Dedifferentiated amniotic fluid mesenchymal stem cell (primary cell): Measurements from ENCODE around the gene DUS3L.
"Not testable (repeated sequence)": the region's sequence is repeated elsewhere in the genome, so short reads cannot be mapped to it uniquely, and the experiment has no call there.

Experiments used
- DNase-seq: peaks from one replicate; pipeline ENCODE4 v3.0.0-alpha.2; 2016; ENCODE audit errors: extremely low spot score

The DUS3L gene

DNA sequence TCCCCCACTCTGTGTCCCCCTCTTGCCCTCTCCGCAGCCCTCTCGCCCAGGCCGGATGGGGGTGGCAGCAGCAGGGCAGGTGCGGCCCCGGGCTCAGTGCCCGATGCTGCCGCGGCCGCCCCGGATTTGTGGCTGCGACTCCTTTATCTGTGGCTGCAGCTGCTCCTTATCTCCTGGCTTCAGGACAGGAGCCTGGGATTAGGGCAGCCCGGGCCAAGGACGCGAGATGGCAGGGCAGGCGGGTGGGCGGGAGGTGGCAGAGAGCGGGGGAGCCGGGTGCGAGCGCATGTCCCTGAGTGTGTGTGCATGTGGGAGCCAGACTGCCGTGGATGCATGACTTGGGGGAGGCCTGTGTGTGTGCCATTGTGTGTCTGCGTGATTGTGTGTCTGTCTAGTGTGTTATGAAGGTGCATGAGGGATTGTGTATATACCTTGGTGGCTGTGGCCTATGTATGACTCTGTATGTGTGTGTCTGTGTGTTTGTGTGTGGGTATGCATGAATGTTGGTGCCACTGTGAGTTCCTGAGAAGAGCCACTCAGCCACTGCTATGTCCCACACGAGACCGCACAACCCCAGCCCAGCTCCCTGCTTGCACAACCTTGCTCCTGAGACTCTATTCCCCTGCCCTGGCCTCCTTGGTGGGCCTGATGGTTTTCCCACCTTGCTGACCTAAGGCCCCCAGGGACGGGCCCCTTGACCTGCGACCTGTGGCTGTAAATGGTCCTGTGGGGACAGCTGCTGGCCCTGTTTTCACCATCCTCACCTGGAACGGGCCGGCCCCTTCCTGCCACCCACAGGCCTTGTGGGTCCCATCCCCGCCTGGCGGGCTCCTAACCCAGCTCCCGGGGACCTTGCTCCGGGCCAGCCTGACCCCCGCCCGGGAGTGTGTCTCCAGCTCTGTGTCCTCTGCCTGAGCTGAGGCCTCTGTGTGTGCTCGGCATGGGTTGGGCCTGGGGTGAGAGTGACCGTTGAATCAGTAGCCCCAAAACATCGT lies 8.6 kb upstream of the DUS3L start:
- DNase-seq = no peak

DNA sequence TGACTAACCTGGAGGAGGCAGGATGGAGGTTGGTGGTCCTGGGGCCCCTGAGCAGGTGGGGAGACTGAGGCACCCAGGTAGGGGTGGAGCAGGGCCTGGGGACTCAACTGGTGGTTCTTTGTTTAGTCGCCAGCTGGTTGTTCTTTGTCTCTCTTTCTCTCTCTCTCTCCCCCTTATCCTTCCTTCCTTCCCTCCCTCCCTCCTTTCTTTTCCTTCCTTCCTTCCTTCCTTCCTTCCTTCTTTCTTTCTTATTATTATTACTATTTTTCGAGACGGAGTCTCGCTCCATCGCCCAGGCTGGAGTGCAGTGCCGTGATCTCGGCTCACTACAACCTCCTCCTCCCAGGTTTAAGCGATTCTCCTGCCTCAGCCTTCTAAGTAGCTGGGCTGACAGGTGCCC lies 7.3 kb upstream of the DUS3L start:
- no peak for DNase-seq

DNA sequence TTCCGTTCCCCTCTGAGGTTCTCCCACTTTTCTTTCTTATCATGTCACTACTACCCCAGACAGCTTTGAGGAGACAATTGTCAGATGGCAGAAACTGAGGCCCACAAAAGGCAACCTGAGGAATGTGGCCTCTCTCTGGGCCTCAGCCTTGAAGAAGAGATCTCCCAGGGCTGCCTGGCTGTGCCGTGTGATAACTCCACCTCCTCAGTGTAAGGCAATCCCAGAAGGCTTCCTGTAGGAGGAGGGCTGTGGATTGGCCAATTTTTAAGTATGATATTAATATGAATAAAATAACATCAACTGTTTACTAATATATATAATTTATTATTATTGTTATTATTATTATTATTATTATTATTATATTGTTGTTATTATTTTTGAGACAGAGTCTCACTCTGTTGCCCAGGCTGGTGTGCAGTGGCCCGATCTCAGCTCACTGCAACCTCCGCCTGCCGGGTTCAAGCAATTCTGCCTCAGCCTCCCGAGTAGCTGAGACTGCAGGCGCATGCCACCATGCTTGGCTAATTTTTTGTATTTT lies 4.5 kb upstream of the DUS3L start:
- no peak for DNase-seq

DNA sequence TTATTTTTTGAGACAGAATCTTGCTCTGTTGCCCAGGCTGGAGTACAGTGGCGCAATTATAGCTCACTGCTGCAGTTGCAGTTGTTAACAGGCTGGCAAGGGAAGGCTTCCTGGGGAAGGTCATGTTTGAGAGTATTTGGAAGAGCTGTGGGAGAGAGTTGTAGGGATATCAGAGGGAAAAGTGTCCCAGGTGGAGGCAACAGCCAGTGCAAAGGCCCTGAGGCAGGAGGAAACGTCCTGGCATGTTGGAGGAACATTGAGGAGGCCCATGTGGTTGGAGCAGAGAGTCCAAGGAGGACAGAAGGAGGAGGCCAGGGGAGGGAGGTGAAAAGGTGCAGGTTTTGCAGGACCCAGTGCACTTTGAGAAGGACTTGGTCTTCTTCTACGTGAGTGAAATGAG lies 2.2 kb upstream of the DUS3L start:
- DNase-seq = no peak

DNA sequence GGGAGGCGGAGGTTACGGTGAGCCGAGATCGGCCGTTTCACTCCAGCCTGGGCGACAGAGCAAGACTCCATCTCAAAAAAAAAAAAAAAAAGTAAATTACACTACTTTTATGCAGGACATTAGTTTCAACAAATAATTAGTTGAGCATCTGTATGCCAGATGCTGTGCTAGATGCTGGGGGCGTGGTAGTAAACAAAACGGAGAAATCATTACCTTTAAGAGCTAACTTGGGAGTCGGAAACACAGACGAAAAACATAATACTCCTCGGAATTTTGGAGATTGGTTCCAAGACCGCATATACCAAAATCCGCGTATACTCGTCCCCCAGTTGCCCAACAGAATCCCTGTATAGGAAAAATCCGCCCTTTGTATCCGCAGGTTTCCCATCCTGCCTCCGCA lies 1.3 kb upstream of the DUS3L start:
- no peak for DNase-seq

DNA sequence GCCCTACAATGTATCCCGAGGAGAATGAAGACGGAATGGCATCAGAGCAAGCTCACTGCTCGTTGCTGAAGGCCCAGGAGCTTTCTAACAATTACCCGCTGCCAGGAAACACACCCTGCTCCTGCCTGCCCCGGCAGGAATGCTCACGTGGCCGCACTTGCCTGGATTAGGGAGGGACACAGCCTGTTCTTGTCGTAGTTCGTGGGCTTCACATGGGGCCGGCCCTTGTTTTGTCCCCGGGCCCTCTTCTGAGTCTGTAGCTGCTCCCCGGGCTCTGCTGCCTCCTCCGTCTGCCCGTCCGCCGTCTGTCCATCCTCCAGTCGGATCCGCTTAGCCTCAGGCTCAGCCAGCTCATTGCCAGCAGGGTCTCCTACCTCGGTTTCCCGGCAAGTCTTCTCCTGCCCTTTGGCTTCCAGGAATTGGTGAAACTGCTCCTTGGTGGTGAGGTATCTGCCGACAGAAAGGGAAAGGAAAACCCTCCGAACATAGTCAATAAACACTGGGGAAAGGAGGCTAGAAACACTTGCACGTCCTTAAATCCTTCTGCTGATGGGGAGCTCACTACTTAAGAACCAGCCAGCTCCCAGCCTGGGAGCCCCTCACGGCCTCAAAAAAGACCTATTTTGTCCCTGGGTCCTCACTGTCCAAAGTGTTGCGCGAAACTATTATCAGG lies 941 bp downstream of the DUS3L start:
- DNase-seq = no peak

DNA sequence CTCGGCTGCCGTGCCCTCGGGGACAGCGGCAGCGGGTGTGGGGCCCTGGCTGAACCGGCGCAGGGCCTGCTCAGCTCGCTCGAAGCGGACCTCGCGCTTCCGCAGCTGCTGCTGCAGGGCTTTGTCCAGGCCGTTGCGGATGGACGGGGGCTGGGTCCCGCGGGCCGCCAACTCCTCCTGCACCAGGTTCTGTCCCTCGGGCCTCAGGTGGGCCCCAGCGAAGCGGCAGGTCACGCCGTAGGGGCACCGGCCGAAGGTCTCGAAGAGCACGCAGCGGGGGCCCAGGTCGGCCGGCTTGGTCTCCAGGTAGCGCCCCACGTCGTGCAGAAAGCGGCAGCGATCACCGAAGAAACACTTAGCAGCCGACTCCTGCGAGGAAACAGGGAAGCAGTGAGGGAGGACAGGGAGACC lies 1.6 kb downstream of the DUS3L start:
- DNase-seq = no peak

DNA sequence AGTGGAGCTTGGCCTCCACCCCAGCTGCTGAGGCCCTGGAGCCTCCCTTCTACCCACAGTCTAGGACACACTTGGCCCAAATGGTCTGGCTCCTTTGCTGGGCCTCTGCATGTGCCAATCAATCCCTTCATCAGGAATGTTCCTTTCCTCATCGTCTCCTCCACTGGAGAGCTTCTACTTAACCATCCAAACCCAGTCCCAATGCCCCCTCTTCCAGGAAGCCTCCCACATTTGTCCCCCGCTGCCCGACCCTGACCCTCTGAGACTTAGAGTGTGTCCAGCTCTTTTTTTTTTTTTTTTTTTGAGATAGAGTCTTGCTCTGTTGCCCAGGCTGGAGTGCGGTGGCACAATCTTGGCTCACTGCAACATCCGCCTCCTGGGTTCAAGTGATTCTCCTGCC lies 2.5 kb downstream of the DUS3L start:
- no peak for DNase-seq

DNA sequence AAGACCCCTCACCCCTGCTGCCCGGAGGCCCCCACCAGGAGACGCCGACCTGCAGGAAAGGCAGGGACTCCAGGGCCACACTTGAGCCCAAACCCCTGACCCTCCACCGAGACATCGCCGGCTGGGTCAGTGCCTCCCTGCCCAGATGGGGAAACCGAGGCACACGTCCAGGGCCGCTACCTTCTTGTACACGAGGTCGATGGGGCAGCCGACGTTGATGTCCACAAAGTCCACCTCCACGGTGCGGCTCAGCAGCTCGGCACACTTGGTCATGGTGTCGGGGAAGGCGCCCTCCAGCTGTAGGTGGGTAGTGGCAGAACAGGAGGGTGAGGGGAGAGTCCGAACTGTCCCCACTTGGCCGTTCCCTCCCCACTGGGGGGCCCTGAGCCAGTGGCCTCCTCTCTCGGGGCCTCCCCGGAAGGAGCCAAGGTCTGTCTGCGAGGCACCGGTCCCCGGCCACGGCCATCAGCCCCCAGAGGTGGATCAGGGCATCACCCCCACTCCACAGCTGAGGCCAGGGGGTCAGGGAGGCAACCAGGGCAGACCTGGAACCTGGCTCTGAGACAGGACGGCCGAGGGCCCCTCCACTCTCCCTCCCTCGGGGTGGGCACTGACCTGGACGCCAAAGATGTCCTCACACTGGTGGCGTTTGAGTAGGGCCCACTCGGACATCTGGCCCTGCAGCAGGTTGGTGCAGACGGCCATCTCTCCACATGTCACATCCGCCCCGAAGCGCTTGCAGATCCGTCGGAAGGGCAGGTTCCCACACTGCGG lies 3.4 kb downstream of the DUS3L start:
- no peak for DNase-seq

DNA sequence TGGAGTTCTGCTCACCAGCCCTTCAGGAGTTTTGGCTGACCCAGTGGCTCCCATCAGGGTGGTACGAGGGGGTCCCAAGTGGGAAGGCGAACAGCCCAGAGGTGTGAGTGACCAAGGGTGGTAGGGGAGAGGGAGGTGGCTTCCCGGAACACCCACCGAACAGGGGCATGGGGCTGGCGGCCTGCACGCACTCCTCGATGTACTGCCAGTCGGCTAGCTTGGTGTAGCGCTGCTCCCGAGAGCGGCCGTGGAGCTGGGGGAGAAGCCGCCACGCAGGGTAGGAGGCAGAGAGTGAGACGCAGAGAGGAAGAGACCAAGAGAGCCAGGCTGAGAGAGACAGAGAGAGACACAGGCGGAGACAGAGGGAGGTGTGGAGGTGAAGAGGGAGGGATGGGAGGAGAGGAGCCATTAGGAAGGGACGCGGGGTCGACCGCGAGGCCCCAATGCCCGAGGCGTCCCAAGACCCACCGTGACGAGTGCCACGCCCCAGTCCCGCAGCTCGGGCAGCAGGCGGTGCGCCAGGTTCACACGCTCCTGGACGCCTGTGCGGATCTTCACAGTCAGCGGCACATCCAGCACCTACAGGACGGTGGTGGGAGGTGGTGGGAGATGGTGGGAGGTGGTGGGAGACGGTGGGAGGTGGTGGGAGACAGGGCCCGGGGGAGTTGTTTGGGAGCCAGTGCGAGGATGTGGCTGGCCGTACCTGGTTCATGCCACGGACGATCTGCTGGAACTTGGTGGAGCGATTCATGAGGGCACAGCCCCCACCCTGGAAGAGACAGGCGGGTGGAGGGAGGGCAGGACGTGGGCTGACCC lies 4.2 kb downstream of the DUS3L start:
- DNase-seq = no peak

DNA sequence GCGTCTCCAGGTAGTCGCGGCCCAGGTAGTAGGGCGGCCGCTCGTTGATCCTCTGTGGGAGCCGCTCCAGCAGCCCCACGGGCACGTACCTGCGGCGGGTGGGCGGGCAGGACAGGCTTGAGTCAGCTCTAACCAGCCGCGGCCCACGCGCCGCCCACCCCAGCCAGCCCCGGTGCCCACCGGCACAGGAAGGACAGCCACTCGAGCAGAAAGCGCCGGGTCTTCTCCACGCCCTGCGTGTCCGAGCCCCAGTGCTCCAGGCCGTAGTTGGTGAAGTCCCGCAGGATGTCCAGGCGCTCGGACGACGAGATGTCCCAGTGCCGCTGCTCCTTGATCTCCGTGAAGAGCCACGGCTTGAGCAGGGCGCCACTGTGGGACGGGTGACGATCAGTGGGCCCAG lies 5.5 kb downstream of the DUS3L start:
- no peak for DNase-seq

DNA sequence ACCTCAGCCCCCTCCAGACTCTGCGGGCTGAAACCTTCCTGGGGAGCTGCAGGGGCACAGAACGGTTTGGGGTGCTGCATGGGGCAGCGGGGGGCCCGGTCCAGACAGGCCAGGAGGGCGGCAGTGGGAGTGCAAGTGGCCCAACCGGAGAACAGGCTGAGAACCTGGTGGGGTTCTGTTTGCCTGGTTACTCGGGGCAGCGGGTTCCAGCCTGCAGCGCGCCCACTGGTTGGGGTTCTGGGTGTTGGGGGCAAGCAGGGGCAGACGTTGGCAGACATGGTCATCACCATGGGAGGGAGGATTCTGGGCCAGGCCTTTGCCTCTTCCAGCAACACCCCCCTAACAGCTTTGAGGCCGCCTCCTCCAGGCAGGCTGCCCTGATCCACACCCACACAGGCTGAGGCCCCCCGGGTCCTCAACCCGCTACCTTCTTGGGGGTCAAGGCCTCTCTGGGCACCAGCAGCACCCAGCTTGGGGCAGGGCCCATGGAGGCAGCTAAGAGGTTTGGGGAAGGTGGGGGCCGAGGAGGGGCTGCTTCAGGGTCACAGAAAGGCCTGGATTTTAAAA lies 6.3 kb downstream of the DUS3L start, which contains the start of gene PRR22:
TSS of gene PRR22 (minus strand) at position 166 of the 567 bp plus-strand sequence. CDS start at position 80, 86 bp downstream.
- DNase-seq = no peak

DNA sequence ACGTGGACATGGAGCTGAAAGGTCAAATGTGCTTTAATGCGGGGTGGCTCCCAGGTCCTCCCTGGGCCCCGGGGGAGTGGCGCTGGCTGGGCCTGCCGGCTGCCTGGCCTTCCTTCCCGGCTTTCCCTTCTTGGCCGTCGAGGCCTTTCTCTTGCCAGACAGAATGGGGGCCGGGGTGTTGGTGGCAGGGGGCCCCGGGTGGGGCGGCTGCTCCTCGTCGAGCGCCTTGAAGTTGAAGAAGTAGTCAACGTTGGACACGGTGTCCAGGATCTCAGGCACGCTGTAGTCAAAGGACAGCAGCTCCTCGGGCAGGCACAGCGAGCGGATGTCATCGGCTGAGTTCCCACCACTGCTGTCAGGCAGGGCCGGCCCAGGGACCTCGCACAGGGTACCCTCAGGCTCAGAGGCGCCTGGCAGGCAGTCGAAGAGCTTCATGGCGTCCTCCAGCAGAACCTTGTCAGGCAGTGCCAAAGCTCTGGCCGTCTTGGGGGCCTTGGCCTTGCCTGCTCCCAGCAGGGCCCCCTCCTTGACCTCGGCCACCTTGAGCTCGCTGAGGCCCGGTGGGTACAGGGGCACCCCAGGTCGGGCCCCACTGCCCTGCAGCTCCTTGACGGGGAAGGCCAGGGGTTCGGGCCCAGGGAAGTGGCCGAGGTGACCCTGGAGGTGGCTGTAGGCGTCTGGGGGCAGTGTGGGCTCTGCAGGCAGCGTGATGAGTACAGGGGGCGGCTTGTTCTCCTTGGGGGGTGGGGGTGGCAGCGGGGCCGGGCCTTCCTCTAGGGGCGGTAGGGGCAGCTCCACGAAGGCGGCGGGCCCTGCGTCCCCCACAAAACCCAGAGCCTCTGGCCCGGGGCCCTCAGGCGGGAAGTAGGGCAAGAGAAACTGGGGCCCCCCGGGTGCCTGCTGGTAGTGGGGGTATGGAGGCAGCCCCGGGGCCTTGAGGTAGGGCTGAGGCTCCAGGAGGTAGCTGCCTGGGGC lies 7.7 kb downstream of the DUS3L start:
- no peak for DNase-seq

DNA sequence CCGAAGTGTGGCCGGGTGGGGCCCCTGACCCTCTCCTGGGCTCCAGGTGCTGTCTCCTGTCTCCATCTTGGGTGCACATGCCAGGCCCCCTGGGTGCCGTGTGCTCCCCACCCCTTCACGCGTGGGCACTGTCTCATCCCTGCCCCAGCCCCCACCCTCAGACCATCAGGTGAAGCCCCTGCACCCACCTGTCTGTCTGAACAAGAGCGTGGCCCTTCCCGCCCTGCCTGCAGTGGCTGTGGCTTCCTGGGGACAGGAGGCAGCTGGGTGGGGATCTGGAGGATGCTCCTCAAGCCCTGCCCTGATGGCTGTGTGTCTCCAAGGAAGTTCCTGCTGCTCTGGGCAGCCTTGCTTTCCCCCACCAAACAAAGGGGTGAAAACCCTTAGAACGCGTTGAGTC lies 8.6 kb downstream of the DUS3L start:
- DNase-seq = no peak

DNA sequence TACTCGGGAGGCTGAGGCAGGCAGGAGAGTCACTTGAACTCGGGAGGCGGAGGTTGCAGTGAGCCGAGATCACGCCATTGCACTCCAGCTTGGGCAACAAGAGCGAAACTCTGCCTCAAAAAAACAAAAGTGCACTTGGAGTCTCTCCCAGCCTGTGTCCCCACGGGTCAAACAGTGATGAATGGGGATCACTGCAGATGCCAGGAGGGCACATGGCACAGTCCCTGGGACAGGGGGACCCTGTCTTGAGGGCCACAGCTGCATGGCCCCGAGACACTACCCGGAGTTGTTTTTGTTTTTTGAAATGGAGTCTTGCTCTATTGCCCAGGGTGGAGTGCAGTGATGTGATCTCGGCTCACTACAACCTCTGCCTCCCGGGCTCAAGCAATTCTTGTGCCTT lies 10.0 kb downstream of the DUS3L start:
- not testable (repeated sequence) for DNase-seq

DNA sequence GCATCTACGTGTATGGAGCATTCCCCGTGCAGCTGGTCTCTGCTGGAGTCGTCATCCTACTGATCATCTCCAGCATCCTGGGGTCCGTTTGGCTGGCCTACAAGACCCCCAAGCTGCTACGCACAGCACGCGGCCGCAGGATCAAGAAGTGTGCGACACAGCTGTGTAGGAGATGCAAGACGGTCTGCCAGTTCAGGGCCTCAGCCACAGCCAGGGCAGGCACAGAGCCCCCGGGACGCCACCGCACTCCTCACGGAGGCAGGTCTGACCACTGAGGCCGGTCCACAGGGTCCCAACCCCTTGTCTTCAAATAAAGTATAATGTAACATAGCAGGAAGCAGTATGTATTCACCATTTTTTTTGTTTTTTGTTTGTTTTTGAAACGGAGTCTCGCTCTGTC lies 12.6 kb downstream of the DUS3L start:
- DNase-seq = peak; percentile 5

DNA sequence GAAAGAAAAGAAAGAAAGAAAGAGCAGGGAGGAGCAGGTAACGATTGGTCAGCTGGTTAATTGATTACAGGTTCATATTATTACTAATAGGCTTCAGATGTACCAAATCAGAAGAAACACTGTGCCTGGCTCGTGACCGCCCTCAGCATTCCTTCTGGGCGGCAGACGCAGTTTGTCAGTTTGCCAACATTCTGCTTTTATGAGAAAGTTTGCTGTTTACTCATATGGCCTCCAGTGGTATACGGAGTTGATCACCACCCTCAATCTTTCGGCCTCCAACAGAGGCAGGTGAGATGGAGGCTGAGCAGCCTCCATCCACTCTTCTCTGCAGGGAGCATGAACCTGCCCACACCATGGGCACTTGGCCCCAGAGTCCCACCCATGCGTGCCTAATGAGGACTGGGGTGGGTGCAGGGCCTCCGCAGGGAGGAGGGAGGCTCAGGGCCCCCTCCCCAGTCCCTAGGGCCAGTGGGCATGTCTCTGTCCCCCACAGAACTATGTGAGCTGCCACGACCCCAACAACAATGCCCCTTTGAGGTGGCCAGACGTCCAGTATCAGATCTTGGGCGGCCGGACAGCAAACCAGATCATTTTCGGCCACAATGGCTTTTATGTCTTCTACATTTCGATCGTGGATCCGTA lies 15.2 kb downstream of the DUS3L start:
- peak; percentile 30 for DNase-seq

DNA sequence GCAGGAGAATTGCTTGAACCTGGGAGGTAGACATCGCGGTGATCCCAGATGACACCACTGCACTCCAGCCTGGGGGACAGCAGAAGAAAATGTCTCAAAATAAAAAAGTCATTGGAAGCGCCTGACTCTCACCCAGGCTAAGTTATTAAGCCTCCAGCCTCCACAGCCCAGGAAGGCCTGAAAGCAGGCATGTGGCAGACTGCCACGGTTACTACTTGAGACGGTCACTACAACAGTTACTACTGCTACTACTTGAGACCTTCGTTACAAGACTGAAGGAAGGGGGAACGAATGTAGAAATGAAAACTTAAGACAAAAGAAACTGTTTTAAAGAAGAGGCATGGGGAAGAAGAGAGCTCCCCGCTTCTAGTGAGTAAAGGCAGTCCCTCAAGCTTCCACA lies 16.0 kb downstream of the DUS3L start:
- DNase-seq = no peak

DNA sequence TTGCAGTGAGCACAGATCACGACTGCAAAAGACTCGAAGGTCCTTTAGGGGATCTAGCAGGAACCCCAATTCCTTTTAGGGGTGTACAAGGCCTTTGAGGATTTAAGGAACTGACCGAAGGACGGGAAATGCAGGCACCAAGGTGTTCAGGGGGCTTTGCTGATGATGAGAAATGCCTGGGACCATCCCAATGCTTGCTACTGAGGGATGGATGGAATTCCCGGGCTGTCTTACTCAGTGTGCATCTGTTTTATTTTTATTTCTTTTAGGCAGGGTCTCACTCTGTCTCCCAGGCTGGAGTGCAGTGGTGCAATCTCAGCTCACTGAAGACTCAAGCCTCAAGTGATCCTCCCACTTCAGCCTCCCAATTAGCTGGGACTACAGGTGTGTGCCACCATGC lies 17.7 kb downstream of the DUS3L start:
- no peak for DNase-seq
